Small intestine (tissue), 7 donors: Measurements from ENCODE around the gene RIMBP2. TPM values are rescaled to one million over a fixed set of nuclear protein-coding genes. Genes with fewer than 3 reads are reported as not detected.

Experiments
- DNase-seq, 2 donors: peaks; one replicate each; pipeline versions ENCODE4 v3.0.0 to v3.0.0-alpha.2; 2013
- FAIRE-seq: peaks from 2 replicates; lab custom pipeline; 2012; peaks lifted over from hg19 to GRCh38; lab: Jason Lieb, UNC
- H3K27ac ChIP-seq, 3 donors: one replicate each; pipeline ENCODE4 v1.5.1; 2013; ENCODE audit warnings: low read length in 2 of 3, mild to moderate bottlenecking in 2 of 3, control low read depth in 1 of 3, inconsistent platforms in 1 of 3, low read depth in 1 of 3, moderate library complexity in 1 of 3
- H3K27me3 ChIP-seq, 3 donors: one replicate each; pipeline ENCODE4 v1.6.1; 2013; ENCODE audit warnings: low read length in 3 of 3, inconsistent platforms in 1 of 3; ENCODE audit not compliant: control insufficient read depth in 3 of 3, insufficient read depth in 3 of 3
- H3K36me3 ChIP-seq, 3 donors: one replicate each; pipeline ENCODE4 v1.6.1; 2013; ENCODE audit warnings: low read length in 3 of 3, inconsistent platforms in 1 of 3, low read depth in 1 of 3, mild to moderate bottlenecking in 1 of 3, moderate library complexity in 1 of 3; ENCODE audit not compliant: control insufficient read depth in 3 of 3, insufficient read depth in 2 of 3
- H3K4me1 ChIP-seq, 3 donors: one replicate each; pipeline ENCODE4 v1.6.1; 2013; ENCODE audit warnings: low read length in 2 of 3, inconsistent platforms in 1 of 3, low read depth in 1 of 3, mild to moderate bottlenecking in 1 of 3, moderate library complexity in 1 of 3; ENCODE audit not compliant: control insufficient read depth in 3 of 3, insufficient read depth in 2 of 3
- H3K4me3 ChIP-seq, 3 donors: one replicate each; pipeline ENCODE4 v1.5.1; 2013; ENCODE audit warnings: low read length in 3 of 3, control low read depth in 1 of 3, inconsistent platforms in 1 of 3, low read depth in 1 of 3, mild to moderate bottlenecking in 1 of 3, moderate library complexity in 1 of 3
- H3K9me3 ChIP-seq, 2 donors: one replicate each; pipeline ENCODE4 v1.6.1; 2013; ENCODE audit warnings: low read depth in 1 of 2, low read length in 1 of 2; ENCODE audit not compliant: control insufficient read depth in 2 of 2, insufficient read depth in 1 of 2
- WGBS, 3 donors: extraction: QIAGEN DNeasy Blood & Tissue Kit; methylation state at CpG; one replicate each; pipeline ENCODE4 v1.1.7; 2013; 5-methylcytosine and 5-hydroxymethylcytosine counted together
- polyA plus RNA-seq, 4 donors: library from polyadenylated mRNA; stranded (reverse) in 3 of 4; unstranded in 1 of 4; fragments of 200-250 nt in 3 of 4; fragments of 120-200 nt in 1 of 4; gene quantifications; one replicate each; pipeline versions ENCODE4 v1.2.1 to v1.2.3, GENCODE V29; 2013
- donor health status: healthy with polysubstance abuse.
- donor health status: control.
- donor health status: control.
- donor health status: Bipolar disorder and iron deficiency.
- donor health status: healthy.

Gene RIMBP2
- polyA plus RNA-seq, 4 donors: 0.22 to 12.2 (median 2.3) TPM

GRCh38 chr12:130687190-130687589 is 28.9 kb downstream of the RIMBP2 start:
- DNase-seq (no peak), FAIRE-seq (no peak)
- Histone ChIP-seq H3K27ac (no peak overlapping the region), H3K4me1 (no peaks in the 10 kb centered on the region), H3K4me3 (no peak overlapping the region), H3K27me3 (peaks cover 0 to 4% (median 0%) of the 10 kb centered on the region in 3 donors), H3K36me3 (no peaks in the 10 kb centered on the region), H3K9me3 (no peaks in the 10 kb centered on the region)
- 61 to 75% (median 72%) methylated on average over 10 of the region's 10 CpGs for WGBS, 3 donors

GRCh38 chr12:130686511-130686991 is 29.5 kb downstream of the RIMBP2 start:
- FAIRE-seq (no peak), DNase-seq (no peak)
- 50 to 71% (median 61%) methylated on average over 32 of the region's 32 CpGs for WGBS, 3 donors
- Histone ChIP-seq H3K27me3 (peaks cover 0 to 4% (median 0%) of the 10 kb centered on the region in 3 donors), H3K4me1 (no peaks in the 10 kb centered on the region), H3K27ac (no peak overlapping the region), H3K4me3 (no peak overlapping the region), H3K9me3 (no peaks in the 10 kb centered on the region), H3K36me3 (no peaks in the 10 kb centered on the region)

- H3K4me3 ChIP-seq: no peak overlapping the region
- H3K36me3 ChIP-seq: no peaks in the 10 kb centered on the region
- no peak overlapping the region for H3K27ac ChIP-seq
- H3K4me1 ChIP-seq: no peaks in the 10 kb centered on the region
- no peak for FAIRE-seq
- H3K9me3 ChIP-seq: no peaks in the 10 kb centered on the region
- WGBS, 3 donors: 75 to 82% (median 75%) methylated on average over 15 of the region's 15 CpGs
- DNase-seq: no peak
- peaks cover 0 to 4% (median 0%) of the 10 kb centered on the region in 3 donors for H3K27me3 ChIP-seq
These were observed 30.2 kb downstream of the RIMBP2 start for GRCh38 chr12:130685850-130686249.

- WGBS, 3 donors: 69 to 75% (median 75%) methylated on average over 14 of the region's 14 CpGs
- DNase-seq: no peak
- Histone ChIP-seq H3K27ac (no peak overlapping the region), H3K4me3 (no peak overlapping the region), H3K9me3 (no peaks in the 10 kb centered on the region), H3K4me1 (no peaks in the 10 kb centered on the region), H3K27me3 (peaks cover 0 to 4% (median 0%) of the 10 kb centered on the region in 3 donors), H3K36me3 (no peaks in the 10 kb centered on the region)
- no peak for FAIRE-seq
These were observed 30.8 kb downstream of the RIMBP2 start for GRCh38 chr12:130685250-130685787.

- no peak for DNase-seq
- H3K27ac ChIP-seq: no peak overlapping the region
- H3K9me3 ChIP-seq: no peaks in the 10 kb centered on the region
- H3K4me3 ChIP-seq: no peak overlapping the region
- H3K27me3 ChIP-seq: peaks cover 0 to 4% (median 0%) of the 10 kb centered on the region in 3 donors
- H3K4me1 ChIP-seq: no peaks in the 10 kb centered on the region
- no peak for FAIRE-seq
- WGBS, 3 donors: 39 to 68% (median 51%) methylated on average over 3 of the region's 3 CpGs
- no peaks in the 10 kb centered on the region for H3K36me3 ChIP-seq
These were observed 32.3 kb downstream of the RIMBP2 start for GRCh38 chr12:130683811-130684210.

GRCh38 chr12:130683080-130683479 is 33.0 kb downstream of the RIMBP2 start:
- DNase-seq (no peak), FAIRE-seq (no peak)
- Histone ChIP-seq H3K27me3 (peaks cover 0 to 4% (median 0%) of the 10 kb centered on the region in 3 donors), H3K27ac (no peak overlapping the region), H3K9me3 (no peaks in the 10 kb centered on the region), H3K4me3 (no peak overlapping the region), H3K4me1 (no peaks in the 10 kb centered on the region), H3K36me3 (no peaks in the 10 kb centered on the region)
- WGBS, 3 donors: 73 to 81% (median 75%) methylated on average over 7 of the region's 7 CpGs

GRCh38 chr12:130680451-130680990 is 35.6 kb downstream of the RIMBP2 start:
- WGBS, 3 donors: 75 to 79% (median 79%) methylated on average over 15 of the region's 15 CpGs
- FAIRE-seq (no peak), DNase-seq (no peak)
- H3K27ac ChIP-seq: no peak overlapping the region
- no peaks in the 10 kb centered on the region for H3K4me1 ChIP-seq
- H3K27me3 ChIP-seq: no peaks in the 10 kb centered on the region
- H3K36me3 ChIP-seq: no peaks in the 10 kb centered on the region
- H3K4me3 ChIP-seq: no peak overlapping the region
- no peaks in the 10 kb centered on the region for H3K9me3 ChIP-seq

- Histone ChIP-seq H3K27me3 (no peaks in the 10 kb centered on the region), H3K27ac (no peak overlapping the region), H3K9me3 (no peaks in the 10 kb centered on the region), H3K36me3 (no peaks in the 10 kb centered on the region), H3K4me1 (no peaks in the 10 kb centered on the region), H3K4me3 (no peak overlapping the region)
- 75 to 83% (median 77%) methylated on average over 23 of the region's 23 CpGs for WGBS, 3 donors
- FAIRE-seq (no peak), DNase-seq (no peak)
These were observed 38.0 kb downstream of the RIMBP2 start for GRCh38 chr12:130677957-130678558.
